Endothelial cell of umbilical vein (primary cell): ENCODE results near the gene TNS1. TPM values are rescaled to one million over a fixed set of nuclear protein-coding genes. Genes with fewer than 3 reads are reported as not detected.

Source experiments
- BruUV-seq: library from RNA; stranded (reverse); fragments of 400-500 nt; replicated peaks from 2 replicates; lab custom pipeline; 2021; lab: Mats Ljungman, UMichigan
- CTCF ChIA-PET: fragments of 300-600, 350-600 bp; sonication (Branson Sonifier 250); formaldehyde crosslinking; loops from one replicate; lab custom pipeline; 2021; ENCODE audit warnings: antibody characterized with exemption, inconsistent platforms; lab: Charles Lee
- POLR2A ChIA-PET: fragments of 300-600, 350-600 bp; sonication (Branson Sonifier 250); formaldehyde crosslinking; loops from one replicate; lab custom pipeline; 2021; ENCODE audit warnings: antibody characterized with exemption, inconsistent platforms; lab: Charles Lee
- DNase-seq: peaks from one replicate; pipeline ENCODE4 v3.0.0-alpha.2; 2011; ENCODE audit warnings: low read depth, low spot score
- FAIRE-seq: peaks from 2 replicates; lab custom pipeline; 2011; peaks lifted over from hg19 to GRCh38; lab: Jason Lieb, UNC
- H2AFZ ChIP-seq: 2 replicates; pipeline ENCODE4 v1.6.0; 2012; ENCODE audit warnings: low read depth, low read length, control low read depth, inconsistent platforms
- H3K27ac ChIP-seq: 2 replicates; pipeline ENCODE4 v1.5.1; 2011; ENCODE audit warnings: low read depth, mild to moderate bottlenecking, control low read depth, low read length, moderate library complexity; ENCODE audit not compliant: insufficient read depth
- H3K27me3 ChIP-seq, 2 experiments: 2 replicates each; pipeline versions ENCODE4 v1.6.0 to v1.6.1; 2011; ENCODE audit warnings: low read length in 2 of 2, mixed read lengths in 1 of 2; ENCODE audit not compliant: control insufficient read depth in 2 of 2, insufficient read depth in 2 of 2
- H3K36me3 ChIP-seq, 2 experiments: 2 replicates in 1 of 2; 3 replicates in 1 of 2; pipeline ENCODE4 v1.5.1; 2011; ENCODE audit warnings: low read length in 2 of 2, mild to moderate bottlenecking in 1 of 2, moderate library complexity in 1 of 2; ENCODE audit not compliant: control insufficient read depth in 2 of 2, insufficient read depth in 2 of 2; ENCODE audit errors: extremely low read depth in 1 of 2
- H3K4me1 ChIP-seq: 3 replicates; pipeline ENCODE4 v1.5.1; 2011; ENCODE audit warnings: mild to moderate bottlenecking, low read length; ENCODE audit not compliant: control insufficient read depth, insufficient read depth; ENCODE audit errors: extremely low read depth
- H3K4me2 ChIP-seq: 2 replicates; pipeline ENCODE4 v1.6.1; 2011; ENCODE audit warnings: low read length, control low read depth, mixed read lengths; ENCODE audit not compliant: insufficient read depth
- H3K4me3 ChIP-seq, 3 experiments: fragments of 200-600 bp in 1 of 3; sonication (generic), shearing (Covaris generic) in 1 of 3; replicated peaks in 1 of 3; 2 replicates each; pipeline ENCODE4 v1.5.1; 2011 to 2016; ENCODE audit warnings: control low read depth in 3 of 3, low read length in 3 of 3, mild to moderate bottlenecking in 2 of 3, inconsistent platforms in 1 of 3, low read depth in 1 of 3, moderate library complexity in 1 of 3; ENCODE audit not compliant: insufficient read depth in 1 of 3
- H3K79me2 ChIP-seq: 2 replicates; pipeline ENCODE4 v1.6.0; 2012; ENCODE audit warnings: low read length, inconsistent platforms; ENCODE audit not compliant: control insufficient read depth, insufficient read depth
- H3K9ac ChIP-seq: replicated peaks from 2 replicates; pipeline ENCODE3; 2011; ENCODE audit warnings: low read length, control low read depth; ENCODE audit not compliant: insufficient read depth; ENCODE audit errors: extremely low read depth
- H3K9me1 ChIP-seq: replicated peaks from 3 replicates; pipeline ENCODE4 v1.6.0; 2011; ENCODE audit warnings: mild to moderate bottlenecking, low read length; ENCODE audit not compliant: control insufficient read depth, insufficient read depth; ENCODE audit errors: extremely low read depth
- H3K9me3 ChIP-seq: replicated peaks from 2 replicates; pipeline ENCODE4 v1.5.1; 2012; ENCODE audit warnings: low read length, inconsistent platforms; ENCODE audit not compliant: control insufficient read depth, insufficient read depth
- H4K20me1 ChIP-seq: replicated peaks from 2 replicates; pipeline ENCODE3; 2011; ENCODE audit warnings: mild to moderate bottlenecking, low read length; ENCODE audit not compliant: control insufficient read depth, insufficient read depth; ENCODE audit errors: extremely low read depth
- CTCF ChIP-seq, 2 donors: IDR thresholded peaks; 1 replicate in 1 of 2; 2 replicates in 1 of 2; pipeline ENCODE4 v1.5.1; 2011; ENCODE audit warnings: low read length in 2 of 2, mild to moderate bottlenecking in 2 of 2, moderate library complexity in 2 of 2, control low read depth in 1 of 2, inconsistent platforms in 1 of 2, low read depth in 1 of 2; ENCODE audit not compliant: insufficient read depth in 1 of 2; ENCODE audit errors: extremely low read depth in 1 of 2
- EZH2 ChIP-seq: IDR thresholded peaks from 2 replicates; pipeline ENCODE4 v1.6.1; 2012; ENCODE audit warnings: borderline replicate concordance, low read depth, mild to moderate bottlenecking, moderate library complexity, low read length, inconsistent platforms; ENCODE audit not compliant: severe bottlenecking
- FOS ChIP-seq: IDR thresholded peaks from 2 replicates; pipeline ENCODE4 v1.6.1; 2011; ENCODE audit warnings: mild to moderate bottlenecking, low read length, moderate library complexity, borderline replicate concordance; ENCODE audit not compliant: insufficient read depth
- GATA2 ChIP-seq: IDR thresholded peaks from 2 replicates; pipeline ENCODE4 v1.7.0; 2011; ENCODE audit warnings: low read depth, mild to moderate bottlenecking, moderate library complexity, mixed read lengths, low read length; ENCODE audit not compliant: insufficient read length, insufficient read depth
- JUN ChIP-seq: IDR thresholded peaks from 2 replicates; pipeline ENCODE4 v1.6.1; 2011; ENCODE audit warnings: borderline replicate concordance, low read depth; ENCODE audit not compliant: insufficient read length, insufficient read depth
- MAX ChIP-seq: IDR thresholded peaks from 2 replicates; pipeline ENCODE4 v1.6.1; 2011; ENCODE audit not compliant: insufficient read depth, insufficient read length
- MYC ChIP-seq: IDR thresholded peaks from one replicate; pipeline ENCODE4 v1.6.1; 2011; ENCODE audit warnings: mild to moderate bottlenecking, low read depth, low read length
- POLR2A ChIP-seq: IDR thresholded peaks from 2 replicates; pipeline ENCODE4 v1.6.1; 2012; ENCODE audit warnings: low read depth, mild to moderate bottlenecking, control low read depth, low read length
- POLR2AphosphoS5 ChIP-seq: IDR thresholded peaks from 2 replicates; pipeline ENCODE4 v1.6.1; 2012; ENCODE audit warnings: low read depth, mild to moderate bottlenecking, control low read depth, low read length, moderate library complexity; ENCODE audit not compliant: insufficient read depth
- dilution Hi-C: fragments of 300-500 bp; cut with MboI; formaldehyde crosslinking; loops from one replicate; pipeline ENCODE4 v1.15.0; 2019; ENCODE audit warnings: low sequenced_read_pairs; ENCODE audit not compliant: extremely low pct_ligation_motif_present
- intact Hi-C: fragments of 100-400 bp; cut with micrococcal nuclease; formaldehyde crosslinking; loops from one replicate; pipeline ENCODE4 v1.10.0; 2022
- polyA plus RNA-seq, 4 experiments: library from polyadenylated mRNA; depleted of rRNA in 3 of 4; stranded (reverse) in 3 of 4; unstranded in 1 of 4; fragments of >200 nt; gene quantifications; 2 replicates each; pipeline versions ENCODE4 v1.2.1 to v1.2.3, GENCODE V29; 2011 to 2012; ENCODE audit warnings: missing spikeins in 1 of 4
- total RNA-seq: library from RNA; stranded (reverse); gene quantifications from 2 replicates; pipeline ENCODE4 v1.2.3, GENCODE V29; 2021

TNS1 gene
- total and polyA plus RNA-seq, 2 donors (not counting 3 experiments of a cell fraction or from before 2014, with no cell fraction given) = 11.0 to 52.1 TPM

GRCh38 chr2:217776631-217777030, 226.2 kb downstream of the TNS1 start:
- H3K4me3 ChIP-seq = no peak overlapping the region
- H3K9ac ChIP-seq = no peak overlapping the region
- no peaks in the 10 kb centered on the region for H3K79me2 ChIP-seq
- no peak overlapping the region for H2AFZ ChIP-seq
- POLR2A ChIA-PET = no interaction called here
- DNase-seq = no peak
- peaks cover 0 to 3% of the 10 kb centered on the region in 2 experiments for H3K27me3 ChIP-seq
- H3K9me1 ChIP-seq = no peaks in the 10 kb centered on the region
- no TSS peak for BruUV-seq
- no peaks in the 10 kb centered on the region for H3K36me3 ChIP-seq
- dilution Hi-C loops = no loop called here
- no peaks in the 10 kb centered on the region for H3K4me1 ChIP-seq
- TF ChIP-seq GATA2 = no peak
- no peak for TF ChIP-seq JUN
- TF ChIP-seq POLR2AphosphoS5 = no peak
- TF ChIP-seq EZH2 = no peak
- TF ChIP-seq MYC = no peak
- no peak for TF ChIP-seq CTCF (IDR thresholded peaks at IDR 0.05; ENCODE audit: extremely low read depth in 1 of 2, insufficient read depth in 1 of 2, low read depth in 1 of 2, low read length in 2 of 2)
- TF ChIP-seq MAX = no peak
- TF ChIP-seq POLR2A = no peak
- TF ChIP-seq FOS = no peak
- intact Hi-C loops = no loop called here
- no peaks in the 10 kb centered on the region for H4K20me1 ChIP-seq
- no peaks in the 10 kb centered on the region for H3K9me3 ChIP-seq
- no peak overlapping the region for H3K4me2 ChIP-seq
- no peak for FAIRE-seq
- CTCF ChIA-PET = interaction anchor here (0.6 to 3.7 kb wide), 2 partner anchors 9 to 159 kb away, joined by 3 to 15 read pairs; no protein-coding TSS in a partner anchor
- no peak overlapping the region for H3K27ac ChIP-seq
